Measurements from ENCODE around the gene GPR119.
"Not testable (repeated sequence)": the region's sequence is repeated elsewhere in the genome, so short reads cannot be mapped to it uniquely, and the experiment has no call there.

Gene GPR119

GRCh38 chrX:130343411-130343810 lies 42.1 kb downstream of the GPR119 start:
- H3F3A ChIP-seq (ENCODE audit: insufficient read depth, low read length), result no peaks in the 10 kb centered on the region
- H3K4me3 ChIP-seq (ENCODE audit: low read length), result no peak overlapping the region
- no peak overlapping the region for H3K4me2 ChIP-seq (ENCODE audit: low read depth, low read length)
- no peaks in the 10 kb centered on the region for H3K79me2 ChIP-seq (ENCODE audit: low read length)
- DNase-seq, result no peak
- H3K9me2 ChIP-seq (replicated peaks; ENCODE audit: insufficient read depth, low read length), result no peaks in the 10 kb centered on the region
- no peaks in the 10 kb centered on the region for H3K9me3 ChIP-seq (replicated peaks; ENCODE audit: insufficient read depth, low read length)
- H3K27me3 ChIP-seq (replicated peaks; ENCODE audit: insufficient read depth, low read length), result no peaks in the 10 kb centered on the region
- no peak overlapping the region for H3K27ac ChIP-seq (ENCODE audit: low read length)
- H3K36me3 ChIP-seq (replicated peaks; ENCODE audit: insufficient read depth, low read length), result no peaks in the 10 kb centered on the region
- H4K20me1 ChIP-seq (ENCODE audit: insufficient read depth, low read length), result no peaks in the 10 kb centered on the region
- H3K9ac ChIP-seq (ENCODE audit: low read length), result no peak overlapping the region
- TF ChIP-seq CTCF (IDR thresholded peaks at IDR 0.05; ENCODE audit: low read length), result no peak
- TF ChIP-seq EZH2phosphoT487 (IDR thresholded peaks at IDR 0.05; ENCODE audit: low read length), result no peak
- TF ChIP-seq EZH2 (optimal IDR thresholded peaks at IDR 0.05; ENCODE audit: low read depth, low read length), result no peak
- no peaks in the 10 kb centered on the region for H3K4me1 ChIP-seq (ENCODE audit: low read length)
- no peak overlapping the region for H2AFZ ChIP-seq (ENCODE audit: low read length)

- H3K79me2 ChIP-seq (ENCODE audit: low read length), result no peaks in the 10 kb centered on the region
- no peaks in the 10 kb centered on the region for H3K36me3 ChIP-seq (replicated peaks; ENCODE audit: insufficient read depth, low read length)
- no peaks in the 10 kb centered on the region for H3K27me3 ChIP-seq (replicated peaks; ENCODE audit: insufficient read depth, low read length)
- no peaks in the 10 kb centered on the region for H3K9me3 ChIP-seq (replicated peaks; ENCODE audit: insufficient read depth, low read length)
- TF ChIP-seq EZH2phosphoT487 (IDR thresholded peaks at IDR 0.05; ENCODE audit: low read length) (no peak), EZH2 (optimal IDR thresholded peaks at IDR 0.05; ENCODE audit: low read depth, low read length) (no peak), CTCF (IDR thresholded peaks at IDR 0.05; ENCODE audit: low read length) (no peak)
- H3K4me1 ChIP-seq (ENCODE audit: low read length), result no peaks in the 10 kb centered on the region
- H4K20me1 ChIP-seq (ENCODE audit: insufficient read depth, low read length), result no peaks in the 10 kb centered on the region
- peak overlapping the region; percentile 68 for H3K4me2 ChIP-seq (ENCODE audit: low read depth, low read length)
- peak overlapping the region; percentile 85 for H3K9ac ChIP-seq (ENCODE audit: low read length)
- no peaks in the 10 kb centered on the region for H3F3A ChIP-seq (ENCODE audit: insufficient read depth, low read length)
- peak overlapping the region; percentile 95 for H2AFZ ChIP-seq (ENCODE audit: low read length)
- H3K4me3 ChIP-seq (ENCODE audit: low read length), result peak overlapping the region; percentile 87
- H3K9me2 ChIP-seq (replicated peaks; ENCODE audit: insufficient read depth, low read length), result no peaks in the 10 kb centered on the region
- no peak for DNase-seq
- no peak overlapping the region; the same call in 1 of the 2 replicates for H3K27ac ChIP-seq (ENCODE audit: low read length)
These were observed 45.2 kb downstream of the GPR119 start for GRCh38 chrX:130340271-130340670.

GRCh38 chrX:130339408-130340222 lies 45.9 kb downstream of the GPR119 start, which contains the start of gene SLC25A14:
Gene SLC25A14 (plus strand): TSS chrX:130339919. CDS start chrX:130340279, 360 bp downstream.
- no peaks in the 10 kb centered on the region for H3K79me2 ChIP-seq (ENCODE audit: low read length)
- peak within 1 kb of the TSS; percentile 87 for H3K4me3 ChIP-seq (ENCODE audit: low read length)
- H3K27ac ChIP-seq (ENCODE audit: low read length), result peak within 1 kb of the TSS; percentile 54
- H3K9ac ChIP-seq (ENCODE audit: low read length), result peak within 1 kb of the TSS; percentile 85
- H3K4me2 ChIP-seq (ENCODE audit: low read depth, low read length), result peak within 1 kb of the TSS; percentile 68
- H3K9me3 ChIP-seq (replicated peaks; ENCODE audit: insufficient read depth, low read length), result no peaks in the 10 kb centered on the region
- TF ChIP-seq EZH2 (optimal IDR thresholded peaks at IDR 0.05; ENCODE audit: low read depth, low read length) (no peak), EZH2phosphoT487 (IDR thresholded peaks at IDR 0.05; ENCODE audit: low read length) (no peak), CTCF (IDR thresholded peaks at IDR 0.05; ENCODE audit: low read length) (no peak)
- H2AFZ ChIP-seq (ENCODE audit: low read length), result peak within 1 kb of the TSS; percentile 95
- H3K36me3 ChIP-seq (replicated peaks; ENCODE audit: insufficient read depth, low read length), result no peaks in the 10 kb centered on the region
- no peaks in the 10 kb centered on the region for H3K9me2 ChIP-seq (replicated peaks; ENCODE audit: insufficient read depth, low read length)
- peak; percentile 82 for DNase-seq
- no peaks in the 10 kb centered on the region for H4K20me1 ChIP-seq (ENCODE audit: insufficient read depth, low read length)
- no peaks in the 10 kb centered on the region for H3F3A ChIP-seq (ENCODE audit: insufficient read depth, low read length)
- no peaks in the 10 kb centered on the region for H3K4me1 ChIP-seq (ENCODE audit: low read length)
- H3K27me3 ChIP-seq (replicated peaks; ENCODE audit: insufficient read depth, low read length), result no peaks in the 10 kb centered on the region

DNA sequence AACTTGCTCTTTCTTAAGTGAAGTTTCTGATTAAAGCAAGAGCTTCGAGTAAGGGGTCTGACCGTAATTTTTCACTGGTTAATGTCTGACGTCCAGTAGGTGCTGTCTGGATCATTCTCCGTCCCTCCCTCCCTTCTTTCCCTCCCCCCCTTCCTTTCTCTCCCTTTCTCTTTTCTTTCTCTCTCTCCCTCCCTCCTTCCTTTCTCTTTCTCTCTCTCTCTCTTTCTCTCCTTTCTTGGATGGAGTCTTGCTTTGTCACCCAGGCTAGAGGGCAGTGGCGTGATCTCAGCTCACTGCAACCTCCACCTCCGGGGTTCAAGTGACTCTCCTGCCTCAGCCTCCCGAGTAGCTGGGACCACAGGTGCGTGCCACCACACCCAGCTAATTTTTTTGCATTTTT lies 46.6 kb downstream of the GPR119 start:
- H3K9me2 ChIP-seq (replicated peaks; ENCODE audit: insufficient read depth, low read length); H3K27ac ChIP-seq (ENCODE audit: low read length); H3K79me2 ChIP-seq (ENCODE audit: low read length); H3K27me3 ChIP-seq (replicated peaks; ENCODE audit: insufficient read depth, low read length); H3K9me3 ChIP-seq (replicated peaks; ENCODE audit: insufficient read depth, low read length); H3K36me3 ChIP-seq (replicated peaks; ENCODE audit: insufficient read depth, low read length); H4K20me1 ChIP-seq (ENCODE audit: insufficient read depth, low read length); DNase-seq; H3K4me1 ChIP-seq (ENCODE audit: low read length); H3F3A ChIP-seq (ENCODE audit: insufficient read depth, low read length): not testable (repeated sequence)
- Histone ChIP-seq H3K9ac (ENCODE audit: low read length) (peak overlapping the region; percentile 85; the same call in 1 of the 2 replicates), H2AFZ (ENCODE audit: low read length) (peak overlapping the region; percentile 95), H3K4me3 (ENCODE audit: low read length) (peak overlapping the region; percentile 87), H3K4me2 (ENCODE audit: low read depth, low read length) (peak overlapping the region; percentile 68; the same call in 1 of the 2 replicates)
